PC-3 (cell line): ENCODE data around the gene ADARB2.

Experiments
- EZH2phosphoT487 ChIP-seq: fragments of 300-600 bp; sonication (generic); IDR thresholded peaks from 2 replicates; pipeline ENCODE4 v1.6.1; 2018; ENCODE audit warnings: mild to moderate bottlenecking, antibody characterized with exemption, low read length, borderline replicate concordance
- TF ChIP-seq, protein P1 (sequence below): fragments of 300-600 bp; sonication (generic); conservative IDR thresholded peaks from 2 replicates; pipeline ENCODE4 v1.5.1; 2017; ENCODE audit warnings: antibody characterized with exemption, low read depth, mild to moderate bottlenecking, low read length

DNA sequence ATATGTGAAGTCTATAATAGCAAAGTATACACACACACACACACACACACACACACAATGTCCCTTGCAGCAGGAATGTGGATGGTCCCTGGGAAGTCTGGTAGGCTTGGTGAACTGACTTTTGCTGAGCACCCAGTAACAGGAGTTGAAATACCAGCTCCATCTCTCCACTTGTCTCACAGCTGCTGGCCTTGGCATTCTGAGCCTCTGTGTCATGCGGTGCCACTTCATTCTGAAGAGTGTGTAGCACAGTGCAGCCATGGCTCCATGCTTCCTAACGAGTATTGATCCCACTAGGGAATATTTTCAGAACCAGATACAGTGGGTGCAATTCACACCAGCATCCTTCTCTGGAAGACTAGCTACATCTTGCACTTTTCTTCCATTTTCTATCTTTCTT is 192.4 kb downstream of the ADARB2 start:
- TF ChIP-seq, protein P1, sequence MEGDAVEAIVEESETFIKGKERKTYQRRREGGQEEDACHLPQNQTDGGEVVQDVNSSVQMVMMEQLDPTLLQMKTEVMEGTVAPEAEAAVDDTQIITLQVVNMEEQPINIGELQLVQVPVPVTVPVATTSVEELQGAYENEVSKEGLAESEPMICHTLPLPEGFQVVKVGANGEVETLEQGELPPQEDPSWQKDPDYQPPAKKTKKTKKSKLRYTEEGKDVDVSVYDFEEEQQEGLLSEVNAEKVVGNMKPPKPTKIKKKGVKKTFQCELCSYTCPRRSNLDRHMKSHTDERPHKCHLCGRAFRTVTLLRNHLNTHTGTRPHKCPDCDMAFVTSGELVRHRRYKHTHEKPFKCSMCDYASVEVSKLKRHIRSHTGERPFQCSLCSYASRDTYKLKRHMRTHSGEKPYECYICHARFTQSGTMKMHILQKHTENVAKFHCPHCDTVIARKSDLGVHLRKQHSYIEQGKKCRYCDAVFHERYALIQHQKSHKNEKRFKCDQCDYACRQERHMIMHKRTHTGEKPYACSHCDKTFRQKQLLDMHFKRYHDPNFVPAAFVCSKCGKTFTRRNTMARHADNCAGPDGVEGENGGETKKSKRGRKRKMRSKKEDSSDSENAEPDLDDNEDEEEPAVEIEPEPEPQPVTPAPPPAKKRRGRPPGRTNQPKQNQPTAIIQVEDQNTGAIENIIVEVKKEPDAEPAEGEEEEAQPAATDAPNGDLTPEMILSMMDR: no peak
- no peak for TF ChIP-seq EZH2phosphoT487
